Stimulated activated CD4-positive, alpha-beta T cell treated with anti-CD3 and anti-CD28 coated beads, Interleukin-4, amount 100 ng/mL, for 4 hours (primary cell): ENCODE data around the gene PROC.

ENCODE experiments used
- DNase-seq, 2 experiments: peaks; one replicate each; pipeline ENCODE4 v3.0.0-alpha.2; 2020

PROC gene

DNA sequence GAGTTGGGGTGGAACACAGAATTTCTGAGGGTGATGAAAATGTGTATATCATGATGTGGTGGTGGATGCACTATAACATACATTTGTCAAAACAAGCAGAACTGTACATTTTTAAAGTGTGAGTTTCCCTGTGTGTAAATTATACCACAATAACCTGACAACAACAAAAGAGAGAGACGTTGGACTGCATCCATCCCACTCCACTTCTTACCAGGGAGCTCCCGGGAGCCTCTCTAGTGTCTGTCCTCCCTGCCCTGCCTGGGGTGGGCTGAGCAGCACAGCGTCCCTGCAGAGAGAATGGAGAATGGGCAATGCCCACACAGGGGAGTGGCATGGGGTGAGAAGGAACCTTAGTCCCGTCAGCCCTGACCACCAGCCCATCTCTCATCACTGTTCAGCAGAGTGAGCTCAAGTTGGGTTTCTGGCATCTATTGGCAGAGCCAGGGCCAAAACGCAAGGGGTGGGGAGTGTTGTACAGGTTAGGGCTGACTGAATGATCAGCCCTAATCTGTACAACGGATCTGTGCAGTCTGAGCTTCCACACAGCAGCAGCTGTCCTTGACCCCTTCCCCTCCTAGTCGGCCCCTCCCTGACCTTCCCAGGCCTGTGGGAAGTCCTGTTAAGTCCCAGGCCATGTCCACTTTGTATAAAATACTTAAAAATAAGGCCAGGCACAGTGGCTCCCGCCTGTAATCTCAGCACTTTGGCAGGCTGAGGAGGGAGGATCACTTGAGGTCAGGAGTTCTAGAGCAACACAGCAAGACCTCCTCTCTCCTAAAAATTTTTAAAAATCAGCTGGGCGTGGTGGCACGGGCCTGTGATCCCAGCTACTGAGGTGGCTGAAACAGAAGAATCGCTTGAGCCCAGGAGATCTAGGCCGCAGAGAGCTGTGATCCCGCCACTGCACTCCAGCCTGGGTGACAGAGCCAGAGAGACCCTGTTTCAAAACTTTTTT lies 3.3 kb upstream of the PROC start:
- no peak for DNase-seq

- peak; percentile 74 to 81 for DNase-seq
Observed at GRCh38 chr2:127415593-127416505, 2.4 kb upstream of the PROC start.

GRCh38 chr2:127416506-127417001 lies 1.7 kb upstream of the PROC start:
- DNase-seq, result no peak

GRCh38 chr2:127417406-127417805 lies 821 bp upstream of the PROC start:
- no peak for DNase-seq

DNA sequence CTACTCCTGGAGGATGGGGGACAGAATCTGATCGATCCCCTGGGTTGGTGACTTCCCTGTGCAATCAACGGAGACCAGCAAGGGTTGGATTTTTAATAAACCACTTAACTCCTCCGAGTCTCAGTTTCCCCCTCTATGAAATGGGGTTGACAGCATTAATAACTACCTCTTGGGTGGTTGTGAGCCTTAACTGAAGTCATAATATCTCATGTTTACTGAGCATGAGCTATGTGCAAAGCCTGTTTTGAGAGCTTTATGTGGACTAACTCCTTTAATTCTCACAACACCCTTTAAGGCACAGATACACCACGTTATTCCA lies 844 bp downstream of the PROC start:
- no peak for DNase-seq

GRCh38 chr2:127419448-127420038 lies 1.3 kb downstream of the PROC start:
- DNase-seq, result no peak

GRCh38 chr2:127420039-127420864 lies 2.0 kb downstream of the PROC start:
- DNase-seq, result no peak

GRCh38 chr2:127421116-127421800 lies 3.0 kb downstream of the PROC start:
- DNase-seq, result no peak

- no peak for DNase-seq
Observed at GRCh38 chr2:127421871-127422558, 3.8 kb downstream of the PROC start.

- no peak for DNase-seq
Observed at GRCh38 chr2:127422559-127423477, 4.6 kb downstream of the PROC start.

DNA sequence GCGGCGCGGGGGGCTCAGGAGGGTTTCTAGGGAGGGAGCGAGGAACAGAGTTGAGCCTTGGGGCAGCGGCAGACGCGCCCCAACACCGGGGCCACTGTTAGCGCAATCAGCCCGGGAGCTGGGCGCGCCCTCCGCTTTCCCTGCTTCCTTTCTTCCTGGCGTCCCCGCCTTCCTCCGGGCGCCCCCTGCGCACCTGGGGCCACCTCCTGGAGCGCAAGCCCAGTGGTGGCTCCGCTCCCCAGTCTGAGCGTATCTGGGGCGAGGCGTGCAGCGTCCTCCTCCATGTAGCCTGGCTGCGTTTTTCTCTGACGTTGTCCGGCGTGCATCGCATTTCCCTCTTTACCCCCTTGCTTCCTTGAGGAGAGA lies 5.2 kb downstream of the PROC start:
- DNase-seq, result no peak

DNA sequence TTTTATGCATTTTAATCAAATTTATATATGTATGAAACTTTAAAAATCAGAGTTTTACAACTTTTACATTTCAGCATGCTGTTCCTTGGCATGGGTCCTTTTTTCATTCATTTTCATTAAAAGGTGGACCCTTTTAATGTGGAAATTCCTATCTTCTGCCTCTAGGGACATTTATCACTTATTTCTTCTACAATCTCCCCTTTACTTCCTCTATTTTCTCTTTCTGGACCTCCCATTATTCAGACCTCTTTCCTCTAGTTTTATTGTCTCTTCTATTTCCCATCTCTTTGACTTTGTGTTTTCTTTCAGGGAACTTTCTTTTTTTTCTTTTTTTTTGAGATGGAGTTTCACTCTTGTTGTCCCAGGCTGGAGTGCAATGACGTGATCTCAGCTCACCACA lies 5.7 kb downstream of the PROC start:
- no peak for DNase-seq

GRCh38 chr2:127424598-127425520 lies 6.6 kb downstream of the PROC start:
- DNase-seq, result no peak

DNA sequence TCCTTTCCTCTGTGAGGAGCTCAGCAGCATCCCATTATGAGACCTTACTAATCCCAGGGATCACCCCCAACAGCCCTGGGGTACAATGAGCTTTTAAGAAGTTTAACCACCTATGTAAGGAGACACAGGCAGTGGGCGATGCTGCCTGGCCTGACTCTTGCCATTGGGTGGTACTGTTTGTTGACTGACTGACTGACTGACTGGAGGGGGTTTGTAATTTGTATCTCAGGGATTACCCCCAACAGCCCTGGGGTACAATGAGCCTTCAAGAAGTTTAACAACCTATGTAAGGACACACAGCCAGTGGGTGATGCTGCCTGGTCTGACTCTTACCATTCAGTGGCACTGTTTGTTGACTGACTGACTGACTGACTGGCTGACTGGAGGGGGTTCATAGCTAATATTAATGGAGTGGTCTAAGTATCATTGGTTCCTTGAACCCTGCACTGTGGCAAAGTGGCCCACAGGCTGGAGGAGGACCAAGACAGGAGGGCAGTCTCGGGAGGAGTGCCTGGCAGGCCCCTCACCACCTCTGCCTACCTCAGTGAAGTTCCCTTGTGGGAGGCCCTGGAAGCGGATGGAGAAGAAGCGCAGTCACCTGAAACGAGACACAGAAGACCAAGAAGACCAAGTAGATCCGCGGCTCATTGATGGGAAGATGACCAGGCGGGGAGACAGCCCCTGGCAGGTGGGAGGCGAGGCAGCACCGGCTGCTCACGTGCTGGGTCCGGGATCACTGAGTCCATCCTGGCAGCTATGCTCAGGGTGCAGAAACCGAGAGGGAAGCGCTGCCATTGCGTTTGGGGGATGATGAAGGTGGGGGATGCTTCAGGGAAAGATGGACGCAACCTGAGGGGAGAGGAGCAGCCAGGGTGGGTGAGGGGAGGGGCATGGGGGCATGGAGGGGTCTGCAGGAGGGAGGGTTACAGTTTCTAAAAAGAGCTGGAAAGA lies 7.6 kb downstream of the PROC start:
- no peak for DNase-seq

- no peak for DNase-seq
Observed at GRCh38 chr2:127426501-127427354, 8.5 kb downstream of the PROC start.

DNA sequence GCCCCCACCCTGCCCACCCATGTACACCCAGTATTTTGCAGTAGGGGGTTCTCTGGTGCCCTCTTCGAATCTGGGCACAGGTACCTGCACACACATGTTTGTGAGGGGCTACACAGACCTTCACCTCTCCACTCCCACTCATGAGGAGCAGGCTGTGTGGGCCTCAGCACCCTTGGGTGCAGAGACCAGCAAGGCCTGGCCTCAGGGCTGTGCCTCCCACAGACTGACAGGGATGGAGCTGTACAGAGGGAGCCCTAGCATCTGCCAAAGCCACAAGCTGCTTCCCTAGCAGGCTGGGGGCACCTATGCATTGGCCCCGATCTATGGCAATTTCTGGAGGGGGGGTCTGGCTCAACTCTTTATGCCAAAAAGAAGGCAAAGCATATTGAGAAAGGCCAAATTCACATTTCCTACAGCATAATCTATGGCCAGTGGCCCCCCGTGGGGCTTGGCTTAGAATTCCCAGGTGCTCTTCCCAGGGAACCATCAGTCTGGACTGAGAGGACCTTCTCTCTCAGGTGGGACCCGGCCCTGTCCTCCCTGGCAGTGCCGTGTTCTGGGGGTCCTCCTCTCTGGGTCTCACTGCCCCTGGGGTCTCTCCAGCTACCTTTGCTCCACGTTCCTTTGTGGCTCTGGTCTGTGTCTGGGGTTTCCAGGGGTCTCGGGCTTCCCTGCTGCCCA lies 9.3 kb downstream of the PROC start:
- DNase-seq, result no peak
